ENCODE results near the gene PRODH2. TPM values are rescaled to one million over a fixed set of nuclear protein-coding genes. Genes with fewer than 3 reads are reported as not detected.
A peak's percentile ranks its signal among the peaks of the same experiment; 100 is the strongest.

The PRODH2 gene
- total and polyA plus RNA-seq, 2 of the 13 experiments (the other 11 are each of a cell fraction or from before 2014, with no cell fraction given), result 86.7 to 118 TPM

- TF ChIP-seq, protein P1, sequence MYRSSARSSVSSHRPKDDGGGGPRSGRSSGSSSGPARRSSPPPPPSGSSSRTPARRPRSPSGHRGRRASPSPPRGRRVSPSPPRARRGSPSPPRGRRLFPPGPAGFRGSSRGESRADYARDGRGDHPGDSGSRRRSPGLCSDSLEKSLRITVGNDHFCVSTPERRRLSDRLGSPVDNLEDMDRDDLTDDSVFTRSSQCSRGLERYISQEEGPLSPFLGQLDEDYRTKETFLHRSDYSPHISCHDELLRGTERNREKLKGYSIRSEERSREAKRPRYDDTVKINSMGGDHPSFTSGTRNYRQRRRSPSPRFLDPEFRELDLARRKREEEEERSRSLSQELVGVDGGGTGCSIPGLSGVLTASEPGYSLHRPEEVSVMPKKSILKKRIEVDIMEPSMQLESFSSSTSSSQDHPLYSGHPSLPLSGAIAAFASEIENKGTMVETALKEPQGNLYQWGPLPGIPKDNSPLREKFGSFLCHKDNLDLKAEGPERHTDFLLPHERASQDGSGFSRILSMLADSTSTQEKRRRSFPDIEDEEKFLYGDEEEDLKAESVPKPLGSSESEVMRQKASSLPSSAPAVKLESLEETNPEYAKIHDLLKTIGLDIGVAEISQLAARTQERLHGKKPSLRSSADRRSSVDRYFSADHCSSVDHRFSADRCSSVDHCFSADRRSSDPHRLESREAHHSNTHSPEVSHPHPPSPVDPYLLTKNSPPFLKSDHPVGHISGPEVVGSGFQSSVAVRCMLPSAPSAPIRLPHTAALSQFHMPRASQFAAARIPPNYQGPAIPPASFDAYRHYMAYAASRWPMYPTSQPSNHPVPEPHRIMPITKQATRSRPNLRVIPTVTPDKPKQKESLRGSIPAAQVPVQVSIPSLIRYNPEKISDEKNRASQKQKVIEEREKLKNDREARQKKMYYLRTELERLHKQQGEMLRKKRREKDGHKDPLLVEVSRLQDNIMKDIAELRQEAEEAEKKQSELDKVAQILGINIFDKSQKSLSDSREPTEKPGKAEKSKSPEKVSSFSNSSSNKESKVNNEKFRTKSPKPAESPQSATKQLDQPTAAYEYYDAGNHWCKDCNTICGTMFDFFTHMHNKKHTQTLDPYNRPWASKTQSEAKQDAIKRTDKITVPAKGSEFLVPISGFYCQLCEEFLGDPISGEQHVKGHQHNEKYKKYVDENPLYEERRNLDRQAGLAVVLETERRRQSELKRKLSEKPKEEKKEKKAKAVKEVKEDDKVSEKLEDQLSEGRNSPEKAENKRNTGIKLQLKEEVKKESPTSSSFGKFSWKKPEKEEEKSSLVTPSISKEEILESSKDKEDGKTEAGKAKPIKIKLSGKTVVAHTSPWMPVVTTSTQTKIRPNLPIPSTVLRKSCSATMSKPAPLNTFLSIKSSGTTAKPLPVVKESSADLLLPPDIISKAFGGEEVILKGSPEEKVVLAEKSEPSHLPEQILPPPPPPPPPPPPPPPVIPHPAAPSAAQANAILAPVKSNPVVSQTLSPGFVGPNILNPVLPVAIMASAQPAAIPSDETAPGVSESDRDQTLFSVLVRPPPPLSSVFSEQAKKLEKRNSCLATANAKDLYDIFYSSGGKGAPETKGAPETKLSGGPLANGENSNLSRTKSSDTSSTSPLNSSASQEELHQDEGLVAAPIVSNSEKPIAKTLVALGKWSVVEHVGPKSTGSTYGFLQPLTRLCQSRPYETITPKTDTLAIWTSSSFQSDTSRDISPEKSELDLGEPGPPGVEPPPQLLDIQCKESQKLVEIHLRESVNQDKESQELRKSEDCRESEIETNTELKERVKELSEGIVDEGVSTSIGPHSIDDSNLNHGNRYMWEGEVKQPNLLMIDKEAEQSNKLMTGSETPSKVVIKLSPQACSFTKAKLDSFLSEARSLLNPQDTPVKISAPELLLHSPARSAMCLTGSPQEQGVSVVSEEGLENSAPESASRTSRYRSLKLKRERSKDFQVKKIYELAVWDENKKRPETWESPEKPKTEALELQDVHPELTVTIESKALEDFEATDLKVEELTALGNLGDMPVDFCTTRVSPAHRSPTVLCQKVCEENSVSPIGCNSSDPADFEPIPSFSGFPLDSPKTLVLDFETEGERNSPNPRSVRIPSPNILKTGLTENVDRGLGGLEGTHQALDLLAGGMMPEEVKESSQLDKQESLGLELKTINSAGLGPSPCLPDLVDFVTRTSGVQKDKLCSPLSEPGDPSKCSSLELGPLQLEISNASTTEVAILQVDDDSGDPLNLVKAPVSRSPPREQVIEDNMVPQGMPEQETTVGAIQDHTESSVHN (CRISPR knock-in tag; IDR thresholded peaks at IDR 0.05), result 0 out of 2 replicates have a peak, but pooled peaks have one; percentile 35
- TF ChIP-seq TRAFD1 (CRISPR knock-in tag; IDR thresholded peaks at IDR 0.05; ENCODE audit: borderline replicate concordance), result 0 out of 2 replicates have a peak, but pooled peaks have one; percentile 43
- TF ChIP-seq, protein P2, sequence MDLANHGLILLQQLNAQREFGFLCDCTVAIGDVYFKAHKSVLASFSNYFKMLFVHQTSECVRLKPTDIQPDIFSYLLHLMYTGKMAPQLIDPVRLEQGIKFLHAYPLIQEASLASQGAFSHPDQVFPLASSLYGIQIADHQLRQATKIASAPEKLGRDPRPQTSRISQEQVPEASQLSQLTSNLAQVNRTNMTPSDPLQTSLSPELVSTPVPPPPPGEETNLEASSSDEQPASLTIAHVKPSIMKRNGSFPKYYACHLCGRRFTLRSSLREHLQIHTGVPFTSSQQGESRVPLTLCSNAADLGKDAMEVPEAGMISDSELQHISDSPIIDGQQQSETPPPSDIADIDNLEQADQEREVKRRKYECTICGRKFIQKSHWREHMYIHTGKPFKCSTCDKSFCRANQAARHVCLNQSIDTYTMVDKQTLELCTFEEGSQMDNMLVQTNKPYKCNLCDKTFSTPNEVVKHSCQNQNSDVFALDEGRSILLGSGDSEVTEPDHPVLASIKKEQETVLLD (CRISPR knock-in tag; IDR thresholded peaks at IDR 0.05; ENCODE audit: low read depth), result no peak
- no peak; the same call in 1 of the 2 replicates for TF ChIP-seq HES4 (CRISPR knock-in tag; IDR thresholded peaks at IDR 0.05; ENCODE audit: borderline replicate concordance)
- 0 out of 2 replicates have a peak, but pooled peaks have one; percentile 33 for TF ChIP-seq DR1 (CRISPR knock-in tag; IDR thresholded peaks at IDR 0.05)
- no peak for TF ChIP-seq BRCA1 (CRISPR knock-in tag; IDR thresholded peaks at IDR 0.05)
- TF ChIP-seq KDM5B (CRISPR knock-in tag; IDR thresholded peaks at IDR 0.05; ENCODE audit: borderline replicate concordance), result peak; percentile 45; the same call in 1 of the 2 replicates
- TF ChIP-seq, protein P3, sequence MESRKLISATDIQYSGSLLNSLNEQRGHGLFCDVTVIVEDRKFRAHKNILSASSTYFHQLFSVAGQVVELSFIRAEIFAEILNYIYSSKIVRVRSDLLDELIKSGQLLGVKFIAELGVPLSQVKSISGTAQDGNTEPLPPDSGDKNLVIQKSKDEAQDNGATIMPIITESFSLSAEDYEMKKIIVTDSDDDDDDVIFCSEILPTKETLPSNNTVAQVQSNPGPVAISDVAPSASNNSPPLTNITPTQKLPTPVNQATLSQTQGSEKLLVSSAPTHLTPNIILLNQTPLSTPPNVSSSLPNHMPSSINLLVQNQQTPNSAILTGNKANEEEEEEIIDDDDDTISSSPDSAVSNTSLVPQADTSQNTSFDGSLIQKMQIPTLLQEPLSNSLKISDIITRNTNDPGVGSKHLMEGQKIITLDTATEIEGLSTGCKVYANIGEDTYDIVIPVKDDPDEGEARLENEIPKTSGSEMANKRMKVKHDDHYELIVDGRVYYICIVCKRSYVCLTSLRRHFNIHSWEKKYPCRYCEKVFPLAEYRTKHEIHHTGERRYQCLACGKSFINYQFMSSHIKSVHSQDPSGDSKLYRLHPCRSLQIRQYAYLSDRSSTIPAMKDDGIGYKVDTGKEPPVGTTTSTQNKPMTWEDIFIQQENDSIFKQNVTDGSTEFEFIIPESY (CRISPR knock-in tag; IDR thresholded peaks at IDR 0.05), result no peak
- TF ChIP-seq MAF1 (CRISPR knock-in tag; IDR thresholded peaks at IDR 0.05; ENCODE audit: borderline replicate concordance), result 0 out of 2 replicates have a peak, but pooled peaks have one; percentile 56
- TF ChIP-seq FOXO1 (CRISPR knock-in tag; IDR thresholded peaks at IDR 0.05), result no peak
- TF ChIP-seq ZNF605 (CRISPR knock-in tag; IDR thresholded peaks at IDR 0.05), result peak; percentile 55
- TF ChIP-seq GABPB1 (CRISPR knock-in tag; IDR thresholded peaks at IDR 0.05), result peak; percentile 92
- TF ChIP-seq POGZ (CRISPR knock-in tag; IDR thresholded peaks at IDR 0.05), result no peak
These were observed 54.7 kb downstream of the PRODH2 start, which contains the start of gene PROSER3 (continued) for GRCh38 chr19:35757749-35758608.
